Activated CD4-positive, alpha-beta T cell treated with anti-CD3 and anti-CD28 coated beads, Interleukin-2, amount 50 U/mL, for 24 hours (primary cell): ENCODE results near the gene RFTN2.
"Not testable (repeated sequence)": the region's sequence is repeated elsewhere in the genome, so short reads cannot be mapped to it uniquely, and the experiment has no call there.

Source experiments
- DNase-seq, 2 donors: peaks; one replicate each; pipeline ENCODE4 v3.0.0-alpha.2; 2020; ENCODE audit warnings: low read depth in 1 of 2, low spot score in 1 of 2

The RFTN2 gene

GRCh38 chr2:197675246-197675645 is at the start of gene RFTN2:
RFTN2 (minus strand) TSS chr2:197675587; CDS start chr2:197675458, 129 bp downstream.
- no peak for DNase-seq

GRCh38 chr2:197717863-197718262 is 42.5 kb upstream of the RFTN2 start:
- DNase-seq, result no peak

GRCh38 chr2:197713271-197713670 is 37.9 kb upstream of the RFTN2 start:
- DNase-seq, result no peak

GRCh38 chr2:197711578-197711977 is 36.2 kb upstream of the RFTN2 start:
- DNase-seq, result no peak

- no peak for DNase-seq
Measured at GRCh38 chr2:197710424-197711042, 35.1 kb upstream of the RFTN2 start.

GRCh38 chr2:197709140-197709539 is 33.8 kb upstream of the RFTN2 start:
- not testable (repeated sequence) for DNase-seq

- no peak for DNase-seq
Measured at GRCh38 chr2:197708331-197708730, 32.9 kb upstream of the RFTN2 start.

- no peak for DNase-seq
Measured at GRCh38 chr2:197707316-197708213, 32.2 kb upstream of the RFTN2 start.

- no peak for DNase-seq
Measured at GRCh38 chr2:197706839-197707207, 31.4 kb upstream of the RFTN2 start.

- no peak for DNase-seq
Measured at GRCh38 chr2:197705912-197706838, 30.8 kb upstream of the RFTN2 start.

- peak; percentile 83 to 90 for DNase-seq
Measured at GRCh38 chr2:197705121-197705911, 29.9 kb upstream of the RFTN2 start, which contains the start of gene MARS2. MARS2 (plus strand) TSS chr2:197705369; CDS start chr2:197705406, 37 bp downstream.

- DNase-seq, result no peak
Measured at GRCh38 chr2:197704434-197705120, 29.2 kb upstream of the RFTN2 start.

GRCh38 chr2:197700960-197701359 is 25.6 kb upstream of the RFTN2 start:
- DNase-seq, result no peak

- DNase-seq, result not testable (repeated sequence)
Measured at GRCh38 chr2:197699724-197700123, 24.3 kb upstream of the RFTN2 start.

- DNase-seq, result not testable (repeated sequence)
Measured at GRCh38 chr2:197696571-197696970, 21.2 kb upstream of the RFTN2 start.

- not testable (repeated sequence) for DNase-seq
Measured at GRCh38 chr2:197695971-197696370, 20.6 kb upstream of the RFTN2 start.

GRCh38 chr2:197695206-197695605 is 19.8 kb upstream of the RFTN2 start:
- DNase-seq, result not testable (repeated sequence)

GRCh38 chr2:197677483-197677882 is 2.1 kb upstream of the RFTN2 start:
- DNase-seq, result no peak

- no peak for DNase-seq
Measured at GRCh38 chr2:197677056-197677455, 1.7 kb upstream of the RFTN2 start.

GRCh38 chr2:197675711-197676188 is 363 bp upstream of the RFTN2 start:
- no peak for DNase-seq
